Activated CD8-positive, alpha-beta memory T cell treated with anti-CD3 and anti-CD28 coated beads for 1 hour (primary cell): ENCODE data around the gene ALG9.

Experiments used
- DNase-seq, 2 donors: peaks; one replicate each; pipeline ENCODE4 v3.0.0-alpha.2; 2020; ENCODE audit warnings: low read depth in 1 of 2; ENCODE audit errors: extremely low read depth in 1 of 2

ALG9 gene

DNA sequence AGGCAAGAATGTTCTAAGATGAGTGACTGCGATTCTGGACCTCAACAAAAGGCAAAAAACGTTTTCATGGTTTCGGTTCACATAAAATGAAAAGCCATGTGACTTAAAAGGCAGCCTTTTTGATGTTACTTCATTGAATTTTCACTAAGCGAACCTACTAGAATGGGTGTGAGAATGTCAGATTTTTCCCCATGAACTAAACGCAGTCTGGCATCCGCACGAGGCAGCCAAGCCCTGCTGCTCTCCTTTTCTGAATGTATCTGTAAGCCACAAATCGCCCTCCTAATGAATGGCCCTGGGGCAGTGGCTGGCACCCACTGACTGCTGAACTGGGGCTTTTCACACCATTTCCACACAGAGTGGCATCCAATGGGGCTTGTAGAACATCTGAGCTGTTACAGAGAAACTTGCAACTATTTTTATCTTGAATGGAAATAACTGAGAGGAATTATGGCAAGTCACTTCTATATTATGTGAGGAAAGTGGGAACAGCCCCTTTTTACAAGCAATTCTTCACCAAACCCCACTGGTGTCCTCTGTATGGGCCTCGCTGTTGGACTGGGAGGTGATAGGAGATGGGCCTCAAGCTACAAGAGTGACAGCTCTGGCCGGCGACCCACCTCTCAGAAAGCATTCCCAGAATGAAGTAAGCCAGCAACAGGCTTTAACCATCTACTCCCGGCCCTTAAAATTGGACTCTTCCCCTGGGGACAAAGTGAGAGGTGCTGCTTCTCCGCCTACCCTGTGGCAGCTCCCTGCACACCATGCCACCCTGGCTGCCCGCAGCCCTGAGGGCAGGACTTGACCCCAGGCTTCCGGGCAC, 134.5 kb downstream of the ALG9 start:
- DNase-seq = no peak
